HG03066 (cell line): Measurements from ENCODE around the gene CCDC89.

ENCODE experiments used
- ATAC-seq: cut with Tn5 transposase; IDR thresholded peaks from one replicate; pipeline ENCODE4 v1.9.1; 2021; ENCODE audit warnings: low read depth; ENCODE audit not compliant: unreplicated experiment

CCDC89 gene

GRCh38 chr11:85685820-85686459 is at the start of gene CCDC89:
Gene CCDC89 (minus strand): TSS chr11:85686195. CDS start chr11:85686130, 65 bp downstream.
- no peak for ATAC-seq

- no peak for ATAC-seq
Measured at GRCh38 chr11:85732965-85733364, 47.0 kb upstream of the CCDC89 start.

- no peak for ATAC-seq
Measured at GRCh38 chr11:85726381-85726780, 40.4 kb upstream of the CCDC89 start.

- no peak for ATAC-seq
Measured at GRCh38 chr11:85725510-85726258, 39.7 kb upstream of the CCDC89 start.

GRCh38 chr11:85724748-85725465 is 38.9 kb upstream of the CCDC89 start:
- ATAC-seq: no peak

- ATAC-seq: no peak
Measured at GRCh38 chr11:85723088-85723487, 37.1 kb upstream of the CCDC89 start.

GRCh38 chr11:85721191-85721590 is 35.2 kb upstream of the CCDC89 start:
- no peak for ATAC-seq

GRCh38 chr11:85718991-85719807 is 33.2 kb upstream of the CCDC89 start:
- ATAC-seq: no peak

GRCh38 chr11:85718126-85718943 is 32.3 kb upstream of the CCDC89 start:
- ATAC-seq: no peak

GRCh38 chr11:85717429-85717828 is 31.4 kb upstream of the CCDC89 start:
- ATAC-seq: no peak

GRCh38 chr11:85712953-85713352 is 27.0 kb upstream of the CCDC89 start:
- ATAC-seq: no peak

- ATAC-seq: no peak
Measured at GRCh38 chr11:85710917-85711316, 24.9 kb upstream of the CCDC89 start.

GRCh38 chr11:85709941-85710702 is 24.1 kb upstream of the CCDC89 start:
- ATAC-seq: no peak

GRCh38 chr11:85705800-85706199 is 19.8 kb upstream of the CCDC89 start:
- no peak for ATAC-seq

GRCh38 chr11:85704967-85705366 is 19.0 kb upstream of the CCDC89 start:
- ATAC-seq: no peak

- peak; percentile 75 for ATAC-seq
Measured at GRCh38 chr11:85699957-85700741, 14.2 kb upstream of the CCDC89 start.

GRCh38 chr11:85698195-85698594 is 12.2 kb upstream of the CCDC89 start:
- no peak for ATAC-seq

GRCh38 chr11:85697747-85698146 is 11.8 kb upstream of the CCDC89 start:
- ATAC-seq: no peak
